HL-60 (cell line): ENCODE data around the gene ARHGEF37.

Experiments used
- DNase-seq, 2 experiments: peaks; one replicate each; pipeline ENCODE4 v3.0.0-alpha.2; 2010 to 2020; ENCODE audit warnings: low read depth in 1 of 2, low spot score in 1 of 2
- H3K27ac ChIP-seq: fragments of 250-450 bp; sonication (Bioruptor Pico); replicated peaks from 2 replicates; pipeline ENCODE4 v1.5.1; 2020; ENCODE audit warnings: mild to moderate bottlenecking, moderate library complexity
- H3K27me3 ChIP-seq: fragments of 250-450 bp; sonication (Bioruptor Pico); 2 replicates; pipeline ENCODE4 v1.5.1; 2021; ENCODE audit warnings: mild to moderate bottlenecking, moderate library complexity; ENCODE audit not compliant: insufficient read depth, poor library complexity, severe bottlenecking
- H3K4me3 ChIP-seq: replicated peaks from 2 replicates; pipeline ENCODE4 v1.5.1; 2011; ENCODE audit warnings: mild to moderate bottlenecking, control low read depth, low read length; ENCODE audit not compliant: insufficient read depth
- GABPA ChIP-seq: IDR thresholded peaks from 2 replicates; pipeline ENCODE4 v1.6.1; 2012; ENCODE audit warnings: low read depth
- POLR2AphosphoS5 ChIP-seq: IDR thresholded peaks from 2 replicates; pipeline ENCODE4 v1.6.1; 2012; ENCODE audit warnings: low read depth
- SPI1 ChIP-seq: IDR thresholded peaks from 2 replicates; pipeline ENCODE4 v1.6.1; 2012; ENCODE audit warnings: low read depth, mild to moderate bottlenecking, borderline replicate concordance
- TF ChIP-seq, protein P1 (sequence below): IDR thresholded peaks from one replicate; pipeline ENCODE4 v1.5.1; 2011; ENCODE audit warnings: low read length, control low read depth, inconsistent platforms; ENCODE audit not compliant: insufficient read depth
- TF ChIP-seq, protein P2 (sequence below): IDR thresholded peaks from 2 replicates; pipeline ENCODE4 v1.6.1; 2012; ENCODE audit warnings: low read depth; ENCODE audit not compliant: insufficient replicate concordance

The ARHGEF37 gene

DNA sequence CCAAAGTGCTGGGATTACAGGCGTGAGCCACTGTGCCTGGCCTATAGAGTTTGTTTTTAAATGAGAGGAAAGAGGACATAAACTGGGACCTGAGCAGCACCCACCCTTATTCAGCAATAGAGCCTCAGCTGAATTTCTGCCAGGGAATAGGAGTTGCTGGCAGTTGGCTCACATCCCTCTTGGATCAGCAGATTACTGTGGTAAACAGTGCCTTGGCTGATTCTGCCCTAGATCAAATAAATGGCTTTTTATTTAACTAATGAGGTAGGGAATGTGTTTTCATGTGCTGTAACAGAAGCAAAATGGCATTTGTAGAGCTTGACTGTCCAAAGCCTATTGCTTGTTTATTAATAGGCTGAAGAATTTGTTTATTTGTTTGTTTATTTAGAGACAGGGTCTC is 2.1 kb downstream of the ARHGEF37 start:
- TF ChIP-seq, protein P1, sequence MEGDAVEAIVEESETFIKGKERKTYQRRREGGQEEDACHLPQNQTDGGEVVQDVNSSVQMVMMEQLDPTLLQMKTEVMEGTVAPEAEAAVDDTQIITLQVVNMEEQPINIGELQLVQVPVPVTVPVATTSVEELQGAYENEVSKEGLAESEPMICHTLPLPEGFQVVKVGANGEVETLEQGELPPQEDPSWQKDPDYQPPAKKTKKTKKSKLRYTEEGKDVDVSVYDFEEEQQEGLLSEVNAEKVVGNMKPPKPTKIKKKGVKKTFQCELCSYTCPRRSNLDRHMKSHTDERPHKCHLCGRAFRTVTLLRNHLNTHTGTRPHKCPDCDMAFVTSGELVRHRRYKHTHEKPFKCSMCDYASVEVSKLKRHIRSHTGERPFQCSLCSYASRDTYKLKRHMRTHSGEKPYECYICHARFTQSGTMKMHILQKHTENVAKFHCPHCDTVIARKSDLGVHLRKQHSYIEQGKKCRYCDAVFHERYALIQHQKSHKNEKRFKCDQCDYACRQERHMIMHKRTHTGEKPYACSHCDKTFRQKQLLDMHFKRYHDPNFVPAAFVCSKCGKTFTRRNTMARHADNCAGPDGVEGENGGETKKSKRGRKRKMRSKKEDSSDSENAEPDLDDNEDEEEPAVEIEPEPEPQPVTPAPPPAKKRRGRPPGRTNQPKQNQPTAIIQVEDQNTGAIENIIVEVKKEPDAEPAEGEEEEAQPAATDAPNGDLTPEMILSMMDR: no peak
- no peak for TF ChIP-seq SPI1
- no peak for TF ChIP-seq GABPA
- TF ChIP-seq POLR2AphosphoS5: no peak
- TF ChIP-seq, protein P2, sequence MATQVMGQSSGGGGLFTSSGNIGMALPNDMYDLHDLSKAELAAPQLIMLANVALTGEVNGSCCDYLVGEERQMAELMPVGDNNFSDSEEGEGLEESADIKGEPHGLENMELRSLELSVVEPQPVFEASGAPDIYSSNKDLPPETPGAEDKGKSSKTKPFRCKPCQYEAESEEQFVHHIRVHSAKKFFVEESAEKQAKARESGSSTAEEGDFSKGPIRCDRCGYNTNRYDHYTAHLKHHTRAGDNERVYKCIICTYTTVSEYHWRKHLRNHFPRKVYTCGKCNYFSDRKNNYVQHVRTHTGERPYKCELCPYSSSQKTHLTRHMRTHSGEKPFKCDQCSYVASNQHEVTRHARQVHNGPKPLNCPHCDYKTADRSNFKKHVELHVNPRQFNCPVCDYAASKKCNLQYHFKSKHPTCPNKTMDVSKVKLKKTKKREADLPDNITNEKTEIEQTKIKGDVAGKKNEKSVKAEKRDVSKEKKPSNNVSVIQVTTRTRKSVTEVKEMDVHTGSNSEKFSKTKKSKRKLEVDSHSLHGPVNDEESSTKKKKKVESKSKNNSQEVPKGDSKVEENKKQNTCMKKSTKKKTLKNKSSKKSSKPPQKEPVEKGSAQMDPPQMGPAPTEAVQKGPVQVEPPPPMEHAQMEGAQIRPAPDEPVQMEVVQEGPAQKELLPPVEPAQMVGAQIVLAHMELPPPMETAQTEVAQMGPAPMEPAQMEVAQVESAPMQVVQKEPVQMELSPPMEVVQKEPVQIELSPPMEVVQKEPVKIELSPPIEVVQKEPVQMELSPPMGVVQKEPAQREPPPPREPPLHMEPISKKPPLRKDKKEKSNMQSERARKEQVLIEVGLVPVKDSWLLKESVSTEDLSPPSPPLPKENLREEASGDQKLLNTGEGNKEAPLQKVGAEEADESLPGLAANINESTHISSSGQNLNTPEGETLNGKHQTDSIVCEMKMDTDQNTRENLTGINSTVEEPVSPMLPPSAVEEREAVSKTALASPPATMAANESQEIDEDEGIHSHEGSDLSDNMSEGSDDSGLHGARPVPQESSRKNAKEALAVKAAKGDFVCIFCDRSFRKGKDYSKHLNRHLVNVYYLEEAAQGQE: no peak
- Histone ChIP-seq H3K27ac (no peak overlapping the region), H3K27me3 (peaks cover 27% of the 10 kb centered on the region), H3K4me3 (no peak overlapping the region)
- DNase-seq: no peak

DNA sequence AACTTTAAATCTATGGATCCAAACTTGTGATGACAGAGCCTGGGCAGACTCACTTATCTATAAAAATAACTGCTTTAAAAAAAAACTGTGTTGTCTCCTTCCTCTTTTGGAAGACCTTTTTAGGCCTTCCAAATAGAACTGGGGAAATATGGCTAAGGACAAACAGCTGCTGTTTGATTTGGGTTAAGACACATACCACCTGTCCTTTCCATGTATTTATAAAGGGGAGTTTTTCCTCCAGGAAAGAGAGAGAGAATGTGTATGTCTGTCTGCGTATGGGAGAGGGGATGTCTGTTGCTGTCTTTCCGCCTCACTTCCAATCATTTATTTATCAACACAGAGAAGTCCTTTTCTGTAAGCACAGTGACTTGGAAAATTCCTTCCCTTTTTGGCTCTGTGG is 2.8 kb downstream of the ARHGEF37 start:
- Histone ChIP-seq H3K27me3 (peaks cover 26% of the 10 kb centered on the region), H3K27ac (no peak overlapping the region), H3K4me3 (no peak overlapping the region)
- no peak for TF ChIP-seq SPI1
- no peak for TF ChIP-seq GABPA
- TF ChIP-seq POLR2AphosphoS5: no peak
- TF ChIP-seq, protein P1: no peak
- TF ChIP-seq, protein P2: no peak
- DNase-seq: no peak

DNA sequence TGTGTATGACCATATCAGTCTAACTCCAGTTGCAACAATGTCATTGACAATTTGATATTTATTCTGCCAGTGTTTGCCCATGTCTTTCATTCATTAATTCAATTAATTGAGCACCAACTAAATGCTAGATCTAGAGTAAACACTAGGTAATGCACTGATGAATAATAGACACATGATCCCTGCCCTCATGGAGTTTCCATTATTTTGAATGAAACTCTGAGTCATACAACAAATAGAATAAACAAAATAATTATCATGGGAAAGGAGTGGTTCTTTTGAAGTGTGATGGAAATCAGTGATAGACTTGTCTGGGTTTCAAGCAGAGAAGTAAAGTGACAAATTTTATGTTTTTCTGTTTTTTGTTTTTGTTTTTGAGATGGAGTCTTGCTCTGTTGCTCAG is 4.6 kb downstream of the ARHGEF37 start:
- H3K4me3 ChIP-seq: no peak overlapping the region
- TF ChIP-seq, protein P1: no peak
- TF ChIP-seq SPI1 (no peak), POLR2AphosphoS5 (no peak), GABPA (no peak)
- TF ChIP-seq, protein P2: no peak

More for the DNA sequence above, 4.6 kb downstream of the ARHGEF37 start:
- Histone ChIP-seq H3K27ac (no peak overlapping the region), H3K27me3 (peaks cover 12% of the 10 kb centered on the region)
- DNase-seq: no peak
